Epithelial cell of proximal tubule (primary cell): ENCODE data around the gene INMT. TPM values are rescaled to one million over a fixed set of nuclear protein-coding genes. Genes with fewer than 3 reads are reported as not detected.

Source experiments
- DNase-seq: peaks from one replicate; pipeline ENCODE4 v3.0.0-alpha.2; 2011; ENCODE audit warnings: low read depth
- H3K4me3 ChIP-seq: 2 replicates; pipeline ENCODE4 v1.5.1; 2011; ENCODE audit warnings: low read depth, mild to moderate bottlenecking, low read length
- total RNA-seq: library from RNA; depleted of rRNA; stranded (reverse); fragments of >200 nt; gene quantifications from 2 replicates; pipeline ENCODE4 v1.2.3, GENCODE V29; 2015
- TF ChIP-seq, protein P1 (sequence below): conservative IDR thresholded peaks from 2 replicates; pipeline ENCODE4 v1.5.1; 2012; ENCODE audit warnings: low read depth, mild to moderate bottlenecking, low read length

INMT gene
- total RNA-seq, 1 donor from 2014 or later = 0.81 TPM

DNA sequence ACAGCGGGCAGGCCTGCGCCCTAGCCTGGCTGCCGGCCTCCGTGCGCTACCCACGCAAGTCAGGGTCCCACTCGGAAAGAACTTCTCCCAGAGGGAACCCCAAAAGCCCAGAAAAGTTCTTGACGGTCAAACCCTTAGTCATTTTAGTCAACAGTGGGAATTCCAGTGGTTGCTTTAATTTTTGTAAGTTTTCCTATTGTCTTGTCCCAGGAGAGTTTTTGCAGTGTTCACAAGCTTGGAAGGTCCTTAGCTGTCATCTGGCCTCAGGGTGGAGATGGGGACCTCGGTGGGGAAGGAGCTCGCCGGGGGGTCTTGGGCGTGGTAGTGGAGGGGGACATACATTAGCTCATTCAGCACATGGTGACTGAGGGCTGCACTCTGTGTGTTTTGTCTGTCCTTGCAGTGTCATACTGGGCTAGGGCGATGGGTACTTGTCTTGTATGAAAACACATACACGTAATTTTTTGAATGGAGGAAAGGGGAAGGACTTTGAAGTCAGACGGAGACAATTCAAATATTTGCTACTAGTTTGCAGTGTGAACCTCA is 20.0 kb downstream of the INMT start:
- TF ChIP-seq, protein P1, sequence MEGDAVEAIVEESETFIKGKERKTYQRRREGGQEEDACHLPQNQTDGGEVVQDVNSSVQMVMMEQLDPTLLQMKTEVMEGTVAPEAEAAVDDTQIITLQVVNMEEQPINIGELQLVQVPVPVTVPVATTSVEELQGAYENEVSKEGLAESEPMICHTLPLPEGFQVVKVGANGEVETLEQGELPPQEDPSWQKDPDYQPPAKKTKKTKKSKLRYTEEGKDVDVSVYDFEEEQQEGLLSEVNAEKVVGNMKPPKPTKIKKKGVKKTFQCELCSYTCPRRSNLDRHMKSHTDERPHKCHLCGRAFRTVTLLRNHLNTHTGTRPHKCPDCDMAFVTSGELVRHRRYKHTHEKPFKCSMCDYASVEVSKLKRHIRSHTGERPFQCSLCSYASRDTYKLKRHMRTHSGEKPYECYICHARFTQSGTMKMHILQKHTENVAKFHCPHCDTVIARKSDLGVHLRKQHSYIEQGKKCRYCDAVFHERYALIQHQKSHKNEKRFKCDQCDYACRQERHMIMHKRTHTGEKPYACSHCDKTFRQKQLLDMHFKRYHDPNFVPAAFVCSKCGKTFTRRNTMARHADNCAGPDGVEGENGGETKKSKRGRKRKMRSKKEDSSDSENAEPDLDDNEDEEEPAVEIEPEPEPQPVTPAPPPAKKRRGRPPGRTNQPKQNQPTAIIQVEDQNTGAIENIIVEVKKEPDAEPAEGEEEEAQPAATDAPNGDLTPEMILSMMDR = no peak
- no peak for DNase-seq
- H3K4me3 ChIP-seq = peak overlapping the region; percentile 85

DNA sequence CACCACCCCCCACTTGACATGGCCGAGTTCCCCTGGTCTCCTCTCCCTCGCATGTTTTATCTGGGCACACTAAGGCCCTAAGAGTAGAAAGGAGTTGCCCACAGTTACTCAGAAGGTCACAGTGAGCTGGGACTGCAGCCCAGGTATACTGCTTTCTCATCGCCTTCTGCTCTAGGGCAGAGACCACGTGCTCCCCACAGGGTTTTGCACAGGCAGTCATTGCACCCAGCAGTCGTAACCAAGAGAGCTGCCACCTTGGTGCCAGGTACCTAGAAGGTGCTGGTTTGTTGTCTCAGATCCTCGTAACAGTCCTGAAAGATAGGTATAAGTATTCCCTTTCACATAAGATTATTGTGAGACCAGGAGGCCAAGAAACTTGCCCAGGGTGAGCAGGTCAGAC is 21.0 kb downstream of the INMT start:
- no peak overlapping the region for H3K4me3 ChIP-seq
- DNase-seq = no peak
- TF ChIP-seq, protein P1 = no peak

DNA sequence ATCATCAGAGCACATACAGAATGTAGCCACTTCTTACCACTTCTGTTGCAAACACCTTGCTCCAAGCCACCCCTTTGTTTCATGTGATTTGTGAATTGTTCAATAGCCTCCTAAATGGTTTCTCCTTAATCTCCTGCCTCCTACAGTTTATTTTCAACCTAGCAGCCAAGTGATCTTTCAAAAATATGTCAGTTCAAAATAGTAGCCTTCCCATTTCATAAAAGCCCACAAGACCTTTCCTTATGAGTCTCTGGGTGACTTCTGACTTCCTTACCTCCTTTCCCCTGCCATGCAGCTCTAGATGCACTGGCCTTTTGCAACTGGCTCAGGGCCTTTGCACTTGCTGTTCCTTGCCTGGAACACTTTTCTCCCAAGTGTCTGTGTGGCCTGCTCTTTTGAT is 24.1 kb downstream of the INMT start:
- no peak overlapping the region for H3K4me3 ChIP-seq
- TF ChIP-seq, protein P1 = no peak
- DNase-seq = no peak

DNA sequence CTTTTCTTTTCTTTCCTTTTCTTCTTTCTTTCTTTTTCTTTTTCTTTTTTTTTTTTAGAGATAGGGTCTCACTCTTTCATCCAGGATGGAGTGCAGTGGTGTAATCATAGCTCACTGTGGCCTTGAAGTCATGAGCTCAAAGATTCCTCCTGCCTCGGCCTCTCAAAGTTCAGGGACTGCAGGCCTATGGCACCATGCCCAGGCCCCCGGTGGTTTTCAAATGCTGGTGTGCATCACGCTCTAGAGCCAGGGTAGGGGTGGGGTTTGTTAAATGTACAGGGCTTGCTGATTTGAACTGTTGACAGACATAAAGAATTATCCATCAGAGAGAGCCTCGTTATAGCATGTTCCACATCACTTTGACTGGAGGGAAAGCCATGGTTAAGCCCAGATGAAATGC is 25.0 kb downstream of the INMT start:
- TF ChIP-seq, protein P1 = no peak
- no peak for DNase-seq
- no peak overlapping the region for H3K4me3 ChIP-seq

DNA sequence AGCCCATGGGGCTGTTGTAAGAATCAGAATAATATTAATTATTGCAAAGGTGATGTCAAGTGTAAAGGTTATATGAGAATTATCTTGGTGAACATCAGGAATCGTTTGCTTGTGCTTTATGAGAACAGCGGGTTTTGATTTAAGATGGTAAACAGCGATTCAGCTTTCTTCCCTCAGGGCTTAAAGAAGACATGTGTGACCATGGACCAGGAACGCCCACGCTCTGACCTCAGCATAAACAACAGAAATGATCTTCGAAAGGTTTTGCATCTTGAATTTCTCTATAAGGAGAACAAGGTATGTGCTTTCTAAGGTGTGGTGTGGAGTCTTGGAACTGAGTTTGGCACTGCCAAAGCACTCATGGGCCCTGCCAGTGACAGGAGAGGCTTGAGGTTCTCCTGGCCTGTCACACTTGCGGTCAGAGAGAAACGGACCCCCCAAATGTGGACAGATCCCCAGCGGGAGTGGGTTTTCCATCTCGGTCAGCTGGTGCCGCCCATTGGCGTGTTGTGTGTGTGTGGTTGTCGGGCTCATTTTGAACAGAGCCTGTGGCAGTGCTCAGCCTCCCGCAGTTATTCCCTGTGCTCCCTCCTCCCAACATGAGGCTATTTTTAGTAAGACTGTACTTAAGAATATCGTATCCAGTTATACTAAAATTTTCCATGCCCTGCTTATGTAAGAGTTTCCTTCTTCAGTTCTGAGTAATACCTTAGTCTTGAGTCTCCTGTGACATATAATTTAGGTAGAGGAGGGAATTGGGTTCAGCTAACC is 26.5 kb downstream of the INMT start:
- no peak overlapping the region for H3K4me3 ChIP-seq
- no peak for DNase-seq
- TF ChIP-seq, protein P1 = no peak

DNA sequence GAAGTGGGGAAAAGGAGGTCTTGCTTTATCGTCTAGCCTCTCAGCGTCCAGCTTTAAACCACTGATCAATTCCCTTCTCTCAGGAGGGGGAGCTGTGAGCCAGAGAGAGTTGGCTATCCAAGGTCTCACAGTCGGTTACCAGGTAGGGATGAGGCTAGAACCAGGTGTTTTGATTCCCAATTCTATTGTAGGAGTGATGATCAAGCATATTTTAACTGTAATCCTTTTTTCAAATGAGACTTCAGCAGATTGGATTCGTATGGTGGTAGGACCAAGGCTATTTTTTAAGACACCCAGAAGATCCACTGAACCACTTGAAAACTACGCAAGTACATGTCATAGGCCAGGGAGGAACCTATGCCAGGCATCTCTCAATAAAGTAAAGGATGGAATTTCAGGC is 27.6 kb downstream of the INMT start:
- TF ChIP-seq, protein P1 = no peak

DNA sequence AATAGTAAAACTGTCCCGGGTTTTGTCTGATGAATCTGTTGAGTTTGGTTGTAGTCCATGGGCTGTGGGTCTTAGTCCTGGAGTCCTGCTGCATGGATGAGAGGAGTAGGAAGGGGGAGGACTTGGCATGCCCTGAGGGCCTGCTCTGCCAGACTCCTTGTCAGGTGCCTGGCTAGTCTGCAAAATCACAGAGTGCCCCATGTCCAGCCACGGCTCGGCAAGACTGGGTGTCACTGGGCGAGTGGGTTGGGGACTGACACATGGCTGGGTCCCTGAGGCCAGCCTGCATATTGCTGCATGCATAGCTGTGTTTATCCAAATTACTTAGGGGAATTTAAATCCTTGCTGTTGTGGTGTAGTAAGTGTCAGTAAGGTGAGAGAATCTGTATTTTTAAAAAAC is 29.0 kb downstream of the INMT start:
- TF ChIP-seq, protein P1 = no peak
- DNase-seq = no peak
- H3K4me3 ChIP-seq = no peak overlapping the region

More for the DNA sequence above, 27.6 kb downstream of the INMT start:
- no peak for DNase-seq
- H3K4me3 ChIP-seq = no peak overlapping the region
